GM23248 (cell line): ENCODE measurements around the gene CASK. TPM values are rescaled to one million over a fixed set of nuclear protein-coding genes. Genes with fewer than 3 reads are reported as not detected.

Source experiments
- DNase-seq: peaks from one replicate; pipeline ENCODE4 v3.0.0-alpha.2; 2015
- H2AFZ ChIP-seq: fragments of 200-600 bp; sonication (generic); 2 replicates; pipeline ENCODE4 v1.6.1; 2016; ENCODE audit warnings: antibody characterized with exemption
- H3F3A ChIP-seq: fragments of 200-600 bp; sonication (generic); 2 replicates; pipeline ENCODE4 v1.6.1; 2016; ENCODE audit warnings: mild to moderate bottlenecking, antibody characterized with exemption, mixed run types; ENCODE audit not compliant: insufficient read depth
- H3K27ac ChIP-seq: fragments of 200-600 bp; sonication (generic); 2 replicates; pipeline ENCODE4 v1.5.1; 2016; ENCODE audit warnings: mild to moderate bottlenecking
- H3K27me3 ChIP-seq: fragments of 200-600 bp; sonication (generic); replicated peaks from 2 replicates; pipeline ENCODE4 v1.6.1; 2016; ENCODE audit warnings: mild to moderate bottlenecking; ENCODE audit not compliant: insufficient read depth
- H3K36me3 ChIP-seq: fragments of 200-600 bp; sonication (generic); 2 replicates; pipeline ENCODE4 v1.6.1; 2016; ENCODE audit warnings: low read depth, mild to moderate bottlenecking
- H3K4me1 ChIP-seq: fragments of 200-600 bp; sonication (generic); 2 replicates; pipeline ENCODE4 v1.6.1; 2016; ENCODE audit warnings: mild to moderate bottlenecking; ENCODE audit not compliant: insufficient read depth
- H3K4me2 ChIP-seq: fragments of 200-600 bp; sonication (generic); one replicate; pipeline ENCODE4 v1.6.1; 2016; ENCODE audit warnings: mild to moderate bottlenecking; ENCODE audit not compliant: unreplicated experiment
- H3K4me3 ChIP-seq: fragments of 200-600 bp; sonication (generic); 2 replicates; pipeline ENCODE4 v1.5.1; 2016; ENCODE audit warnings: mild to moderate bottlenecking
- H3K79me2 ChIP-seq: fragments of 200-600 bp; sonication (generic); 2 replicates; pipeline ENCODE4 v1.6.1; 2016; ENCODE audit warnings: mild to moderate bottlenecking; ENCODE audit not compliant: insufficient read depth
- H3K9ac ChIP-seq: fragments of 200-600 bp; sonication (generic); 2 replicates; pipeline ENCODE4 v1.6.1; 2016; ENCODE audit warnings: mild to moderate bottlenecking
- H3K9me2 ChIP-seq: fragments of 200-600 bp; sonication (generic); 2 replicates; pipeline ENCODE4 v1.6.1; 2016; ENCODE audit warnings: mixed run types, mild to moderate bottlenecking, moderate library complexity; ENCODE audit not compliant: insufficient read depth
- H3K9me3 ChIP-seq: fragments of 200-600 bp; sonication (generic); one replicate; pipeline ENCODE4 v1.6.1; 2017; ENCODE audit warnings: low read depth
- H4K20me1 ChIP-seq: fragments of 200-600 bp; sonication (generic); 2 replicates; pipeline ENCODE4 v1.6.0; 2016; ENCODE audit not compliant: insufficient read depth
- EZH2 ChIP-seq: fragments of 200-600 bp; sonication (generic); IDR thresholded peaks from 2 replicates; pipeline ENCODE4 v1.6.1; 2018; ENCODE audit warnings: antibody characterized with exemption, mild to moderate bottlenecking; ENCODE audit not compliant: insufficient read depth, poor library complexity, severe bottlenecking
- EZH2phosphoT487 ChIP-seq: fragments of 200-600 bp; sonication (generic); IDR thresholded peaks from 2 replicates; pipeline ENCODE4 v1.6.1; 2018; ENCODE audit warnings: antibody characterized with exemption, moderate library complexity, mild to moderate bottlenecking, low read depth; ENCODE audit not compliant: insufficient read depth
- WGBS, 2 experiments: methylation state at CpG; one replicate each; pipeline ENCODE4 v1.1.6; 2015 to 2017; ENCODE audit warnings: low lambda C conversion rate in 2 of 2, low coverage in 1 of 2; ENCODE audit errors: missing lambda C conversion rate in 2 of 2; 5-methylcytosine and 5-hydroxymethylcytosine counted together
- in situ Hi-C: fragments of 300-500 bp; cut with MboI; formaldehyde crosslinking; loops from 2 replicates; pipeline ENCODE4 v1.15.0; 2020
- polyA plus RNA-seq: library from polyadenylated mRNA; unstranded; fragments of >200 nt; fragmentation: Nextera tagmentation; extraction: Ambion mirVana; gene quantifications from 2 replicates; pipeline ENCODE4 v1.2.1, GENCODE V29; 2016
- total RNA-seq: library from RNA; depleted of rRNA; stranded (reverse); fragments of >200 nt; shearing (Covaris generic); gene quantifications from 2 replicates; pipeline ENCODE4 v1.2.3, GENCODE V29; 2014

Gene CASK
- total and polyA plus RNA-seq, 2 experiments from 2014 or later = 2.5 to 29.2 TPM

- in situ Hi-C loops = no loop called here
- 97 to 100% methylated on average over 2 of the region's 2 CpGs for WGBS, 2 experiments
- TF ChIP-seq EZH2 (no peak), EZH2phosphoT487 (no peak)
- no peak for DNase-seq
- Histone ChIP-seq H3F3A (no peaks in the 10 kb centered on the region), H3K27me3 (no peaks in the 10 kb centered on the region), H3K27ac (no peak overlapping the region), H3K9ac (no peak overlapping the region), H3K36me3 (no peaks in the 10 kb centered on the region), H3K4me3 (no peak overlapping the region), H4K20me1 (no peaks in the 10 kb centered on the region), H3K79me2 (no peaks in the 10 kb centered on the region), H3K4me2 (no peak overlapping the region), H3K9me2 (no peaks in the 10 kb centered on the region), H2AFZ (no peak overlapping the region), H3K4me1 (no peaks in the 10 kb centered on the region), H3K9me3 (no peaks in the 10 kb centered on the region)
These were observed 76.6 kb downstream of the CASK start for GRCh38 chrX:41846714-41847113.

DNA sequence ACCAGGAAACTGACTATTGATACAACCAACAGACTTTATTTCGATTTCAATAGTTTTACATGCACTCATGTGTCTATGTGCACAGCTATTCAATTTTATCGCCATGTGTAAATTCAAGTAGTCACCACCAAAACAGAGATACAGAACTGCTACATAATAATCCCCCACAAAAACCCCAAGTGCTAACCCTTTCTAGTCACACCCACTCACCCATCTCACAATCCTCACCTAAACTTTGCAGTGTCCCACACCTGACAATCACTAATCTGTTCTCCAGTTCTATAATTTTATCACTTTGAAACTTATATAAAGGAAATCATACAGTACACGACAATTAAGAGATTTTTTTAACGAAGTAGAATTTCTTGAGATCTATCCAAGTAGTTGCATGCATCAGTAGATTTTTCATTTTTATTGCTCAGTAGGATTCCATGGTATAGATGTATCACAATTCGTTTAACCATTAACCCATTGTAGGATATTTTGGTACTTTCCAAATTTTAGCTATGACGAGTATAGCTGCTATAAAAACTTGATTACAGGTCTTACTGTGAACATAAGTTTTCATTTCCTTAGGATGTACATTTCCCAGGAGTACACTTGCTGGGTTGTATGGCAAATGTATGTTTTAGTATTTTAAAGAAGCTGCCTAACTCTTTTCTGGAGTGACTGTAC, 85.9 kb downstream of the CASK start:
- Histone ChIP-seq H3K9me2 (no peaks in the 10 kb centered on the region), H3K79me2 (no peaks in the 10 kb centered on the region), H3K27me3 (no peaks in the 10 kb centered on the region), H2AFZ (no peak overlapping the region), H3K36me3 (no peaks in the 10 kb centered on the region), H3K4me1 (0 out of 2 replicates have a peak, but pooled peaks cover 7% of the 10 kb centered on the region), H3K9me3 (no peaks in the 10 kb centered on the region), H3K4me3 (no peak overlapping the region), H3K9ac (no peak overlapping the region), H3K4me2 (no peak overlapping the region), H3K27ac (no peak overlapping the region), H3F3A (no peaks in the 10 kb centered on the region), H4K20me1 (no peaks in the 10 kb centered on the region)
- TF ChIP-seq EZH2 = no peak
- no peak for TF ChIP-seq EZH2phosphoT487
- WGBS, 2 experiments = 95 to 97% methylated on average over 6 of the region's 6 CpGs
- in situ Hi-C loops = no loop called here
- DNase-seq = no peak

DNA sequence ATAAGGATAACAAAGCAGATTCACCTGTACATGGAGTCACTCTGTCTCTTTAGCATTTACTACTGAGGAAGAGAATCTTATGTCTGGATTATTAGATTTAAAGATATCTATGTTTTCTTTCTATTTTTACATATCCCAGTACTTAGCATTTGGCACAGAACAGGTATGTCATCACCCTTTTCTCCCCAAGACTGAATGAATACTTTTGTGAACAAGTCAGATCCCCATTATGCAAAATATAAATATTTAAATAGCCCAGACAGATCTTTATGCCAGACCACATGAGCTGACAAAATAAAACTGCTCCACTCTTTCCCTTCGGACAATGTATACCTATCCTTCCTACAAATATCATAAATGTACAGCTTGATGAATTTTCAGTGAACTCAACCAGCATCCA, 94.5 kb downstream of the CASK start:
- H3K4me2 ChIP-seq = no peak overlapping the region
- no peaks in the 10 kb centered on the region for H3K36me3 ChIP-seq
- H3K9me2 ChIP-seq = no peaks in the 10 kb centered on the region; the same call in 1 of the 2 replicates
- no peak overlapping the region for H2AFZ ChIP-seq
- WGBS, 2 experiments = 100% methylated on average over 1 of the region's 1 CpG
- no peak for TF ChIP-seq EZH2phosphoT487
- no peak for TF ChIP-seq EZH2
- no peaks in the 10 kb centered on the region for H3K79me2 ChIP-seq
- peak; percentile 4 for DNase-seq
- H3K9me3 ChIP-seq = no peaks in the 10 kb centered on the region
- no peaks in the 10 kb centered on the region for H4K20me1 ChIP-seq
- peaks cover 32% of the 10 kb centered on the region for H3K4me1 ChIP-seq
- H3F3A ChIP-seq = peaks cover 9% of the 10 kb centered on the region; the same call in 1 of the 2 replicates
- no peak overlapping the region for H3K27ac ChIP-seq
- in situ Hi-C loops = no loop called here
- H3K4me3 ChIP-seq = no peak overlapping the region
- no peak overlapping the region for H3K9ac ChIP-seq
- H3K27me3 ChIP-seq = no peaks in the 10 kb centered on the region

GRCh38 chrX:41827886-41828285, 95.5 kb downstream of the CASK start:
- in situ Hi-C loops = no loop called here
- Histone ChIP-seq H3K36me3 (no peaks in the 10 kb centered on the region), H3K27ac (no peak overlapping the region), H4K20me1 (no peaks in the 10 kb centered on the region), H3K4me3 (no peak overlapping the region), H3K79me2 (no peaks in the 10 kb centered on the region), H2AFZ (no peak overlapping the region), H3K4me2 (no peak overlapping the region), H3K9me2 (no peaks in the 10 kb centered on the region; the same call in 1 of the 2 replicates), H3K27me3 (no peaks in the 10 kb centered on the region), H3K9me3 (no peaks in the 10 kb centered on the region), H3K9ac (no peak overlapping the region), H3K4me1 (peaks cover 37% of the 10 kb centered on the region), H3F3A (peaks cover 9% of the 10 kb centered on the region; the same call in 1 of the 2 replicates)
- peak; percentile 6 for DNase-seq
- TF ChIP-seq EZH2 = no peak
- TF ChIP-seq EZH2phosphoT487 = no peak
